ENCODE data around the gene SIGLEC14. TPM values are rescaled to one million over a fixed set of nuclear protein-coding genes. Genes with fewer than 3 reads are reported as not detected.
"Not testable (repeated sequence)": the region's sequence is repeated elsewhere in the genome, so short reads cannot be mapped to it uniquely, and the experiment has no call there.

Gene SIGLEC14
- total and polyA plus RNA-seq, 10 donors, result 13.3 to 101 (median 48.9) TPM; not detected in 2

DNA sequence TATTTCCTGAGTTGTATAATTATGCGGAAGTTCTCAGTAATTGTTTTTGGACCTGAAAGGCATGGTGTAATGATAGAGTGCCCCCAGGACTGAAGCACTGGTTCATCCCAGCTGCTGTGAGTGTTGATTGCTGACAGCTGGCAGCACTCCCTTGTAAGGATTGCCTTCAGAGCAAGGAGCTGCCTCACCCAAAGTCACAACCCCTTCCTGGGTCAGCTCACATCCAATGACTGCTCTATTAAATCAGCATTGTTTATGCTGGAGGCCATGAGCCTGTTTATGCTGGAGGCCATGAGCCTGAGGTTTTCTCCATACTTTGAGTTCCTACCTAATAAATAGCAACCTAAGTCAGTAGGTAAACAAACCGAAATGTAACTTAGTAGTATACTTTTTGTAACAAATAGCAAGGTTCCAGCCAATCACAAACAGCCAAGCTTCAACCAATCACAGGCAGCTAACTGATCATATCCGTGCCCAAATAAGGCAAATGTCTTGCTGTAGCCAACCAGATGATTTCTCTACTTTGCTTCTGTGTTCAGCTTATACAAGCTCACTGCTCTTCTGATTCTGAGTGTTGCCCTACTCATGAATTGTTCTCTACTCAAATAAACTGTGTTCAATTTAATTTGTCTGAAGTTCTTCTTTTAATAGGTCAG lies 34.8 kb upstream of the SIGLEC14 start:
- no peaks in the 10 kb centered on the region for H3K36me3 ChIP-seq
- no peak for DNase-seq
- TF ChIP-seq POLR2A (IDR thresholded peaks at IDR 0.05), result no peak
- peak in 1 of 3 donors; percentile 64 for TF ChIP-seq POLR2AphosphoS5 (IDR thresholded peaks at IDR 0.05)
- peak overlapping the region in 4 of 8 donors; percentile 28 to 49 (median 39) for H3K27ac ChIP-seq
- peaks cover 0 to 48% (median 0%) of the 10 kb centered on the region in 7 donors for H3K27me3 ChIP-seq (replicated peaks in 1 of 7)
- intact Hi-C loops (cut with DNase I; ENCODE audit: low total_unique reads), result no loop called here
- peaks cover 0 to 4% (median 0%) of the 10 kb centered on the region in 6 donors for H3K4me1 ChIP-seq
- WGBS, 5 donors, result 52 to 61% (median 54%) methylated on average over 3 of the region's 3 CpGs
- H3K9me3 ChIP-seq, result peaks cover 0 to 12% (median 0%) of the 10 kb centered on the region in 8 donors
- H3K4me3 ChIP-seq, result no peak overlapping the region

DNA sequence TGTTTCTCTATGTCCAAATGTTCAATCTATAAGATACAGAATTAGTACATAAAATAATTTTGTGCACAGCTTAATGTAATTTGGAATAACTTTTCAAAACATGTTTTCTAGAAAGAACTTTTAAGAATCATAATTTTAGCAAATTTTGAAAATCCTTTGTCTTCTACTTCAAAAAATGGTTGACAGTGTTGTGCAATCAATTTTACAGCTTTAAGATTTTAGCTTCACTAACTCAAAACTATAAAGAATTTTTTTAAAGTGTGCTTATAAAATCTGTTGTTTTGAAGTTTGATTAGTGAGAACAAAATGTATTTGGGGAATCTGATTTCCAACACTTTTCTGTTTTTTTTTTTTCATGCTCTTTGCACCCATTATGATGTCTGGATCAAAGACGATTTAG lies 33.8 kb upstream of the SIGLEC14 start:
- Histone ChIP-seq H3K27ac (no peak overlapping the region), H3K4me1 (peaks cover 0 to 4% (median 0%) of the 10 kb centered on the region in 6 donors), H3K36me3 (no peaks in the 10 kb centered on the region), H3K27me3 (replicated peaks in 1 of 7) (peaks cover 0 to 58% (median 0%) of the 10 kb centered on the region in 7 donors), H3K9me3 (peaks cover 0 to 11% (median 0%) of the 10 kb centered on the region in 8 donors), H3K4me3 (no peak overlapping the region)
- TF ChIP-seq POLR2AphosphoS5 (IDR thresholded peaks at IDR 0.05) (no peak), POLR2A (IDR thresholded peaks at IDR 0.05) (no peak)
- TF ChIP-seq, protein P1, sequence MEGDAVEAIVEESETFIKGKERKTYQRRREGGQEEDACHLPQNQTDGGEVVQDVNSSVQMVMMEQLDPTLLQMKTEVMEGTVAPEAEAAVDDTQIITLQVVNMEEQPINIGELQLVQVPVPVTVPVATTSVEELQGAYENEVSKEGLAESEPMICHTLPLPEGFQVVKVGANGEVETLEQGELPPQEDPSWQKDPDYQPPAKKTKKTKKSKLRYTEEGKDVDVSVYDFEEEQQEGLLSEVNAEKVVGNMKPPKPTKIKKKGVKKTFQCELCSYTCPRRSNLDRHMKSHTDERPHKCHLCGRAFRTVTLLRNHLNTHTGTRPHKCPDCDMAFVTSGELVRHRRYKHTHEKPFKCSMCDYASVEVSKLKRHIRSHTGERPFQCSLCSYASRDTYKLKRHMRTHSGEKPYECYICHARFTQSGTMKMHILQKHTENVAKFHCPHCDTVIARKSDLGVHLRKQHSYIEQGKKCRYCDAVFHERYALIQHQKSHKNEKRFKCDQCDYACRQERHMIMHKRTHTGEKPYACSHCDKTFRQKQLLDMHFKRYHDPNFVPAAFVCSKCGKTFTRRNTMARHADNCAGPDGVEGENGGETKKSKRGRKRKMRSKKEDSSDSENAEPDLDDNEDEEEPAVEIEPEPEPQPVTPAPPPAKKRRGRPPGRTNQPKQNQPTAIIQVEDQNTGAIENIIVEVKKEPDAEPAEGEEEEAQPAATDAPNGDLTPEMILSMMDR (IDR thresholded peaks at IDR 0.05 in 8 of 11, conservative IDR thresholded peaks at IDR 0.05 in 3 of 11), result no peak
- WGBS, 5 donors, result 64 to 86% (median 77%) methylated on average over 1 of the region's 1 CpG
- no peak for DNase-seq
- intact Hi-C loops (cut with DNase I; ENCODE audit: low total_unique reads), result no loop called here

DNA sequence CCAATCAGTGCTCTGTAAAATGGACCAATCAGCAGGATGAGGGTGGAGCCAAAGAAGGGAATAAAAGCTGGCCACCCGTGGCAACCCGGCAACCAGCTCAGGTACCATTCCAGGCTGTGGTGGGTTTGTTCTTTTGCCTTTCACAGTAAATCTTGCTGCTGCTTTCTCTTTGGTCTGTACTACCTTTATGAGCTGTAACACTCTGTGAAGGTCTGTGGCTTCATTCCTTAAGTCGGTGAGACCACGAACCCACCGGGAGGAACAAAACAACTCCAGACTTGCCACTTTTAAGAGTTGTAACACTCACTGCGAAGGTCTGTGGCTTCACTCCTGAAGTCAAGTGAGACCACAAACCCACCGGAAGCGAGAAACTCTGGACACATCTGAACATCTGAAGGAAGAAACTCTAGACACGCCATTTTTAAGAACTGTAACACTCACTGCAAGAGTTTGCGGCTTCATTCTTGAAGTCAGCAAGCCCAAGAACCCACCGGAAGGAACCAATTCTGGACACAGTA lies 30.0 kb upstream of the SIGLEC14 start:
- peaks cover 0 to 3% (median 0%) of the 10 kb centered on the region in 8 donors for H3K9me3 ChIP-seq
- TF ChIP-seq, protein P1 (IDR thresholded peaks at IDR 0.05 in 8 of 11, conservative IDR thresholded peaks at IDR 0.05 in 3 of 11), result no peak
- TF ChIP-seq POLR2AphosphoS5 (IDR thresholded peaks at IDR 0.05), result no peak
- no peak for TF ChIP-seq POLR2A (IDR thresholded peaks at IDR 0.05)
- DNase-seq, result no peak
- peaks cover 0 to 50% (median 0%) of the 10 kb centered on the region in 7 donors for H3K27me3 ChIP-seq (replicated peaks in 1 of 7)
- 35 to 62% (median 48%) methylated on average over 11 of the region's 11 CpGs for WGBS, 5 donors
- H3K36me3 ChIP-seq, result no peaks in the 10 kb centered on the region
- H3K4me1 ChIP-seq, result peaks cover 0 to 4% (median 0%) of the 10 kb centered on the region in 6 donors
- no peak overlapping the region for H3K27ac ChIP-seq
- intact Hi-C loops (cut with DNase I; ENCODE audit: low total_unique reads), result no loop called here
- no peak overlapping the region for H3K4me3 ChIP-seq

DNA sequence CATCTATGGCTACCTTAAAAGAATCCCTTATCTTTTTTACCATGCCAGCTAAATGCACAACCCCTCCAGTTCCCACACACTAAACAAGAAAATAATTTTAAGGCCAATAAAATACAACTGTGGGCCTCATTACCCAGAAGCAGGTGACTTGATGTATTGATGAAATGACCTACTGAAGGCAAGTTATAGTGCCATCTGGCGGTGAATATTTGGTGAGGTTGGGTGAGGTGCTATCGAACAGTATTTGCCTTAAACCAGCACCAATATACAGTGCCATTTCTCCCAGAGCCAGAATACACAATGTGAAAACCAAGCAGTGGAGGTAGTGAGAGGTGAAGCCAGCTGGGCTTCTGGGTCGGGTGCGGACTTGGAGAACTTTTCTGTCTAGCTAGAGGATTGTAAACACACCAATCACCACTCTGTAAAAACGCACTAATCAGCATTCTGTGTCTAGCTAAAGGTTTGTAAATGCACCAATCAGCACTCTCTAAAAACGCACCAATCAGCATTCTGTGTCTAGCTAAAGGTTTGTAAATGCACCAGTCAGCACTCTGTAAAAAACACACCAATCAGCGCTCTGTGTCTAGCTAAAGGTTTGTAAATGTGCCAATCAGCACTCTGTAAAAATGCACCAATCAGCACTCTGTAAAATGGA lies 29.4 kb upstream of the SIGLEC14 start:
- H3K4me3 ChIP-seq; DNase-seq; H3K27ac ChIP-seq; H3K9me3 ChIP-seq; intact Hi-C loops (cut with DNase I; ENCODE audit: low total_unique reads); H3K4me1 ChIP-seq; H3K36me3 ChIP-seq: not testable (repeated sequence)
- 52 to 65% (median 63%) methylated on average over 7 of the region's 7 CpGs for WGBS, 5 donors
- H3K27me3 ChIP-seq (replicated peaks in 1 of 7), result peaks cover 0 to 50% (median 0%) of the 10 kb centered on the region in 7 donors
- TF ChIP-seq, protein P1 (IDR thresholded peaks at IDR 0.05 in 8 of 11, conservative IDR thresholded peaks at IDR 0.05 in 3 of 11), result peak in 7 of 11 experiments; percentile 10 to 52 (median 43)

Data from spleen (tissue), 11 donors.